ENCODE data around the gene ITPR1.

ITPR1 gene

GRCh38 chr3:4509043-4509442 is 15.9 kb downstream of the ITPR1 start:
- no peak overlapping the region for H3K4me3 ChIP-seq (replicated peaks; ENCODE audit: low read depth, low read length)
- no peak for TF ChIP-seq CTCF (IDR thresholded peaks at IDR 0.05; ENCODE audit: low read depth, low read length, missing control alignments)
- no peak for DNase-seq (ENCODE audit: extremely low read depth, low read depth)

GRCh38 chr3:4509983-4510755 is 17.0 kb downstream of the ITPR1 start:
- no peak for TF ChIP-seq CTCF (IDR thresholded peaks at IDR 0.05; ENCODE audit: low read depth, low read length, missing control alignments)
- H3K4me3 ChIP-seq (replicated peaks; ENCODE audit: low read depth, low read length), result no peak overlapping the region
- no peak for DNase-seq (ENCODE audit: extremely low read depth, low read depth)

GRCh38 chr3:4511491-4512262 is 18.5 kb downstream of the ITPR1 start:
- no peak for TF ChIP-seq CTCF (IDR thresholded peaks at IDR 0.05; ENCODE audit: low read depth, low read length, missing control alignments)
- no peak for DNase-seq (ENCODE audit: extremely low read depth, low read depth)
- H3K4me3 ChIP-seq (replicated peaks; ENCODE audit: low read depth, low read length), result no peak overlapping the region

GRCh38 chr3:4512895-4513616 is 19.9 kb downstream of the ITPR1 start:
- no peak for TF ChIP-seq CTCF (IDR thresholded peaks at IDR 0.05; ENCODE audit: low read depth, low read length, missing control alignments)
- no peak for DNase-seq (ENCODE audit: extremely low read depth, low read depth)
- H3K4me3 ChIP-seq (replicated peaks; ENCODE audit: low read depth, low read length), result no peak overlapping the region

DNA sequence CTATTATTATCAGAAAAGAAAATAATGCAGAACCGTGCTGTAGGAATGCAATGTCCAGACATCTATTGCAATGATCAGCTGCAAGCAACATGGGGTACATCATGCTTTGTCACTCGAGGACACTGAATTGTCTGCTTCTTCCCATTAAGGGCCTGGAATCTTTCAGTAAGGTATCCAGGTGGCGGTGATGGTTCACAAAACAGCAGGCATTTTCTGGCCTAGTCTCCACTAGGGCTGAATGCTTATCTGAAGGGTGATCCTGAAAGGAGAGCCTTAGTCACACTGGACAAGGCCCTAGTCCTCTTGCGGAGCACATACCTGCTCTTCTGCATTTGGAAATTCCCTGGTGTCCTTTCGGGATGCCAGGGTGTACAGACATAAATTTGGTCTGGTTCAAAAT is 21.2 kb downstream of the ITPR1 start:
- no peak overlapping the region for H3K4me3 ChIP-seq (replicated peaks; ENCODE audit: low read depth, low read length)
- DNase-seq (ENCODE audit: extremely low read depth, low read depth), result no peak
- no peak for TF ChIP-seq CTCF (IDR thresholded peaks at IDR 0.05; ENCODE audit: low read depth, low read length, missing control alignments)

GRCh38 chr3:4514916-4515315 is 21.8 kb downstream of the ITPR1 start:
- DNase-seq (ENCODE audit: extremely low read depth, low read depth), result no peak
- no peak for TF ChIP-seq CTCF (IDR thresholded peaks at IDR 0.05; ENCODE audit: low read depth, low read length, missing control alignments)
- no peak overlapping the region for H3K4me3 ChIP-seq (replicated peaks; ENCODE audit: low read depth, low read length)

Data from HFF-Myc (cell line).